IMR-90 (cell line): ENCODE results near the gene ILRUN.
"Not testable (repeated sequence)": the region's sequence is repeated elsewhere in the genome, so short reads cannot be mapped to it uniquely, and the experiment has no call there.

ENCODE experiments used
- CEBPB ChIP-seq: IDR thresholded peaks from 2 replicates; pipeline ENCODE4 v1.6.1; 2012; ENCODE audit warnings: low read depth, low read length, improper control_type of control experiment
- CHD1 ChIP-seq: IDR thresholded peaks from 2 replicates; pipeline ENCODE4 v1.6.1; 2012; ENCODE audit warnings: low read depth, low read length, improper control_type of control experiment
- MAFK ChIP-seq: IDR thresholded peaks from 2 replicates; pipeline ENCODE4 v1.6.1; 2012; ENCODE audit warnings: low read depth, low read length, improper control_type of control experiment
- MAZ ChIP-seq: IDR thresholded peaks from 2 replicates; pipeline ENCODE4 v1.6.1; 2012; ENCODE audit warnings: low read depth, mild to moderate bottlenecking, low read length, improper control_type of control experiment, moderate library complexity, borderline replicate concordance
- NFE2L2 ChIP-seq: fragments of 150-350 bp; IDR thresholded peaks from 2 replicates; pipeline ENCODE4 v1.6.1; 2016; ENCODE audit warnings: low read depth, mild to moderate bottlenecking, low read length
- POLR2A ChIP-seq: IDR thresholded peaks from 2 replicates; pipeline ENCODE4 v1.6.1; 2012; ENCODE audit warnings: mild to moderate bottlenecking, low read depth, low read length
- RAD21 ChIP-seq: IDR thresholded peaks from 2 replicates; pipeline ENCODE4 v1.6.1; 2012; ENCODE audit warnings: low read length, improper control_type of control experiment
- RFX5 ChIP-seq: IDR thresholded peaks from 2 replicates; pipeline ENCODE4 v1.8.0; 2012; ENCODE audit warnings: low read depth, mild to moderate bottlenecking, low read length, moderate library complexity
- SMC3 ChIP-seq: fragments of 150-350 bp; IDR thresholded peaks from 2 replicates; pipeline ENCODE4 v1.6.1; 2016; ENCODE audit warnings: low read depth, mild to moderate bottlenecking, antibody characterized with exemption, low read length, moderate library complexity
- TF ChIP-seq, protein P1 (sequence below): conservative IDR thresholded peaks from 2 replicates; pipeline ENCODE4 v1.5.1; 2012; ENCODE audit warnings: mild to moderate bottlenecking, low read depth, low read length, improper control_type of control experiment

DNA sequence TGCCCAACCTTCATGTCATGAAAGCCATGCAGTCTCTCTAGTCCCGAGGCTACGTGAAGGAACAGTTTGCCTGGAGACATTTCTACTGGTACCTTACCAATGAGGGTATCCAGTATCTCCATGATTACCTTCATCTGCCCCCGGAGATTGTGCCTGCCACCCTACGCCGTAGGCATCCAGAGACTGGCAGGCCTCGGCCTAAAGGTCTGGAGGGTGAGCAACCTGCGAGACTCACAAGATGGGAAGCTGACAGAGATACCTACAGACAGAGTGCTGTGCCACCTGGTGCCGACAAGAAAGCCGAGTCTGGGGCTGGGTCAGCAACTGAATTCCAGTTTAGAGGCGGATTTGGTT, 47.7 kb upstream of the ILRUN start:
- TF ChIP-seq, protein P1, sequence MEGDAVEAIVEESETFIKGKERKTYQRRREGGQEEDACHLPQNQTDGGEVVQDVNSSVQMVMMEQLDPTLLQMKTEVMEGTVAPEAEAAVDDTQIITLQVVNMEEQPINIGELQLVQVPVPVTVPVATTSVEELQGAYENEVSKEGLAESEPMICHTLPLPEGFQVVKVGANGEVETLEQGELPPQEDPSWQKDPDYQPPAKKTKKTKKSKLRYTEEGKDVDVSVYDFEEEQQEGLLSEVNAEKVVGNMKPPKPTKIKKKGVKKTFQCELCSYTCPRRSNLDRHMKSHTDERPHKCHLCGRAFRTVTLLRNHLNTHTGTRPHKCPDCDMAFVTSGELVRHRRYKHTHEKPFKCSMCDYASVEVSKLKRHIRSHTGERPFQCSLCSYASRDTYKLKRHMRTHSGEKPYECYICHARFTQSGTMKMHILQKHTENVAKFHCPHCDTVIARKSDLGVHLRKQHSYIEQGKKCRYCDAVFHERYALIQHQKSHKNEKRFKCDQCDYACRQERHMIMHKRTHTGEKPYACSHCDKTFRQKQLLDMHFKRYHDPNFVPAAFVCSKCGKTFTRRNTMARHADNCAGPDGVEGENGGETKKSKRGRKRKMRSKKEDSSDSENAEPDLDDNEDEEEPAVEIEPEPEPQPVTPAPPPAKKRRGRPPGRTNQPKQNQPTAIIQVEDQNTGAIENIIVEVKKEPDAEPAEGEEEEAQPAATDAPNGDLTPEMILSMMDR, result not testable (repeated sequence)
- not testable (repeated sequence) for TF ChIP-seq CEBPB, RFX5, POLR2A, NFE2L2, MAZ, SMC3, CHD1, RAD21, MAFK
